ENCODE measurements around the gene SUMO3. TPM values are rescaled to one million over a fixed set of nuclear protein-coding genes. Genes with fewer than 3 reads are reported as not detected.
"Not testable (repeated sequence)": the region's sequence is repeated elsewhere in the genome, so short reads cannot be mapped to it uniquely, and the experiment has no call there.

The SUMO3 gene
- total RNA-seq, 1 donor from 2014 or later, result 73.9 TPM

GRCh38 chr21:44834231-44834950, 16.5 kb upstream of the SUMO3 start:
- no peak for ATAC-seq

GRCh38 chr21:44833663-44834062, 15.8 kb upstream of the SUMO3 start:
- DNase-seq (ENCODE audit: missing footprints), result no peak
- no peak for ATAC-seq
- intact Hi-C loops (cut with DNase I), result no loop called here

More at GRCh38 chr21:44834231-44834950, 16.5 kb upstream of the SUMO3 start:
- no peak for DNase-seq (ENCODE audit: missing footprints)
- intact Hi-C loops (cut with DNase I), result no loop called here

DNA sequence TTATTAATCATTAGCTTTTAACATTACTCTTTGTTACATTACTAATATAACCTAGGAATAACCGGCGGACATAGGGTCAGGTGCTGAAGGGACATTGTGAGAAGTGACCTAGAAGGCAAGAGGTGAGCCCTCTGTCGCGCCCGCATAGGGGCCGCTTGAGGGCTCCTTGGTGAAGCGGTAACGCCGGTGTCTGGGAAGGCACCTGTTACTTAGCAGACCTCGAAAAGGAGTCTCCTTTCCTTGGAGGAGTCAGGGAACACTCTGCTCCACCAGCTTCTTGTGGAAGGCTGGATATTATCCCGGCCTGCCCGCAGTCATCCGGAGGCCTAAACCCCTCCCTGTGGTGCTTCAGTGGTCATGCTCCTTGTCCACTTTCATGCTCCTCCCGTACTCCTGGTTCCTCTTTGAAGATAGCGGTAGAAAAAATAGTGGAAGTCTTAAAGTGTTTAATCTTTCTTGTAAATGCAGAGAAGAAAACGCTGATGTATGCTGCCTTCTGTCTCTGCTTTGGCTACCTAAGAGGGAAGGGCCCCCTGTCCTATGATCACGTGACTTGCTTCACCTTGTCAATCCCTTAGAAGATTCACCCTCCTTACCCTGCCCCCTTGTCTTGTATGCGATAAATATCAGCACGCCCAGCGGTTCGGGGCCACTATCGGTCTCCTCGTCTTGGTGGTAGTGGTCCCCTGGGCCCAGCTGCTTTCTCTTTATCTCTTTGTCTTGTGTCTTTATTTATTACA, 14.8 kb upstream of the SUMO3 start:
- intact Hi-C loops (cut with DNase I); DNase-seq (ENCODE audit: missing footprints); ATAC-seq: not testable (repeated sequence)

GRCh38 chr21:44831227-44831860, 13.5 kb upstream of the SUMO3 start:
- intact Hi-C loops (cut with DNase I), result no loop called here
- ATAC-seq, result no peak
- DNase-seq (ENCODE audit: missing footprints), result no peak

DNA sequence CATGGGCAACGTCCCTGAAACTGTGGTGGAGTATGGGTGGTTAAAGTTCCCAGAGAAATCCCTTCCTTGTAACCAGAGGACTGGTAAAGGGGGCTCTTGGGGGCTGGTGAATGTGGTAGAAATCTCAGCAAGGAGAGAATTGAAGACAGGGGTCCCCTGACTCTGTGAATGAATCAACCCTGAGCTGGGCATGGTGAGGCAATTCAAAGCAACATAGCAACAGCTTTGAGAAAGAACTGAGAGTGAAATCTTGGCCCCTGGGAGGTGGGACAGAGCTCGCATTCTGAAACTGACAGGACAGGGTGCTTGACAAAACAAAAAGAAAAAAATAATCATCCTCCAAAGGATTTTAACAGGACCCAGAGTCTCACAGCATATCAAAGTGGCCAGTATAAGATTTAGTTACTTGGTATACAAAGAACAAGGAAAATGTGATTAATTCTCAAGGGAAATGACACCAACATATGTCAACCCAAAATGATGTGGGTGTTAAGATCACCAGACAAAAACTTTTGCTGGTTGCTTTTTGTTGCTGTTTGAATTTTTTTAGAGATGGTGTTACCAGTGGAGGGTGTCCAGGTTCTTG, 11.7 kb upstream of the SUMO3 start:
- intact Hi-C loops (cut with DNase I), result no loop called here
- ATAC-seq (no peak), DNase-seq (ENCODE audit: missing footprints) (no peak)

- ATAC-seq (no peak), DNase-seq (ENCODE audit: missing footprints) (no peak)
- intact Hi-C loops (cut with DNase I), result no loop called here
These were observed 10.6 kb upstream of the SUMO3 start for GRCh38 chr21:44828362-44829056.

- no peak for DNase-seq (ENCODE audit: missing footprints)
- no peak for ATAC-seq
- intact Hi-C loops (cut with DNase I), result no loop called here
These were observed 5.4 kb upstream of the SUMO3 start for GRCh38 chr21:44823179-44823660.

DNA sequence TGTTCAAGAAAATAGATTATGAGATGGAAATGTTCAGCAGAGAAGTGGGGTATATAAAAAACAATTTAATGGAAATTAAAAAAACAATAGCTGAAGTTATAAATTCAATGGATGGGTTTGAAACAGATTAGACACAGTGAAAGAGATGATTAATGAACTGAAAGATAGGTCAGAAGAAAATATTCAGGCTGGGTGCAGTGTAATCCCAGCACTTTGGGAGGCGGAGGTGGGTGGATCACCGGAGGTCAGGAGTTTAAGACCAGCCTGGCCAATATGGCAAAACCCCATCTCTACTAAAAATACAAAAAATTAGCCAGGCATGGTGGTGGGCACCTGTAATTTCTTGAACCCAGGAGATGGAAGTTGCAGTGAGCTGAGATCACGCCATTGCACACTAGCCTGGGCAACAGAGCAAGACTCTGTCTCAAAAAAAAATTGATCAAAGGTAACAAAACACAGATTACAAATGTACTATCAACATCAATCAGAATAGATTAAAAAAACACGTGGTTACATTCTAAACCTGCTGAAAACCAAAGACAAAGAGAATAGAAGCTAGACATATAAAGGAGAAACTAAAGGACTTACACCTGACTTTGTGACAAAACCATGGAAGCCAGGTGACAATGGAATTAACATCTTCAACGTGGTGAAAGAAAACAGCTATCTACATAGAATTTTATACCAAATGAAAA, 4.8 kb upstream of the SUMO3 start:
- intact Hi-C loops (cut with DNase I), result no loop called here
- DNase-seq (ENCODE audit: missing footprints) (no peak), ATAC-seq (no peak)

- DNase-seq (ENCODE audit: missing footprints) (no peak), ATAC-seq (no peak)
- intact Hi-C loops (cut with DNase I), result no loop called here
These were observed 3.0 kb upstream of the SUMO3 start for GRCh38 chr21:44820851-44821250.

- ATAC-seq (no peak), DNase-seq (ENCODE audit: missing footprints) (no peak)
- intact Hi-C loops (cut with DNase I), result loop anchor here (5.0 to 10.0 kb wide), 2 partner anchors 118 to 315 kb away; no protein-coding TSS in a partner anchor
These were observed 1.7 kb upstream of the SUMO3 start for GRCh38 chr21:44819283-44820243.

GRCh38 chr21:44818640-44819011, 764 bp upstream of the SUMO3 start:
- ATAC-seq, result peak; percentile 3
- no peak for DNase-seq (ENCODE audit: missing footprints)
- intact Hi-C loops (cut with DNase I), result loop anchor here (5.0 to 10.0 kb wide), 2 partner anchors 119 to 316 kb away; no protein-coding TSS in a partner anchor

DNA sequence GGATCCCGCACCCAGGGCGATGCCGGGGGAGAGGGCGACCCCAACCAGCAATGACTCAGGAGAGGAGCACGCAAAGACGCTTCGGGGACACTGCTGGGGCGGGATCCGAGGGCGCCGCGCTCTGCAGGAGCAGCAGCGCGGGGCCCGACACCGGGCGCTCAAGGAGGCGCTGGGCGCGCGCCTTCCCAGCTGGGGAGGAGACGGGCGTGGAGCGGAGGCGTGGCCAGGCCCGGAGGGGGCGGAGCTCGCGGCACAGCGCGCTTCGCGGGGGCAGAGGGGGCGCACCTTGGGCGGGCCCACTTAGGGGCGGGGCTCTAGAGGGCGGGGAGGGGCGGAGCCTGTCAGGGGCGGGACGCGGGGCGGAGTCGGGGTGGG, 369 bp downstream of the SUMO3 start:
- DNase-seq (ENCODE audit: missing footprints) (peak; percentile 95), ATAC-seq (peak; percentile 96)
- intact Hi-C loops (cut with DNase I), result loop anchor here (1.0 to 10.0 kb wide), 3 partner anchors 57 to 317 kb away; no protein-coding TSS in a partner anchor

GRCh38 chr21:44816761-44817505, 929 bp downstream of the SUMO3 start:
- ATAC-seq (no peak), DNase-seq (ENCODE audit: missing footprints) (no peak)
- intact Hi-C loops (cut with DNase I), result loop anchor here (1.0 to 10.0 kb wide), 3 partner anchors 57 to 318 kb away; no protein-coding TSS in a partner anchor

DNA sequence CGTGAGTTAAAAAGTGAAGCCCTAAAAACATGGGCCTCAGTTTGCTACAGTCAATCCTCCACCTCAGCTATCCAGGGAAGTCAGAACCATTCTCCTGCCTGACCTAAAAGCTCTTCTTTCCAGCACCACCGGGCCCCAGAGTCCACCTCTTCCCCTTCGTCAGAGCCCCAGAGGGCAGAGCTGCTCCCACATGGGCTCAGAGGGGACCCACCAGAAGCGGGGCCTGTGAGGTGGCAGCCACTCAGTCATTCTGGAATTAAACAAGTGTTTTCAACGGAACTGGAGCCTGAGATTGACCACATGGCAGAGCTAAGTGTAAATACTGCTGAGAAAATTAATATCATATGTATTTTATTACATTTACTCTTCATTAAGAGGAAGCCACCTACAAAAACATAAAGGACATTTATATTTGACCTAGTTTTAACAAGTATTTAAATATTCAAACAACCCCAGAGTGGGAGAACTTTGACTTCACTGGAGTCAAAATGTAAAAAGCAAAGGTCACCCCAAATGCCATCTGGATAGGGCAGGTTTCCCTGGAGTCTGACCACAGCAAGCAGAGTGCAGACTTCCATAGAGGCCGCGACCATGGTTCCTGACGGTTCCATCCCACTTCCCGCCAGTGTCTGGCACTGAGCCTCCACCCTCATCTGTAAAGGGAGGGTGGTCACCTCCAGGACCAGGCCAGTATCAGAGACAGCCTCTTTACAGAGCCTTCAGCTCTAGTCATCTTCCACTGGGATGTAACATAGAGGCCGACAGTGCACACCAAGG, 1.8 kb downstream of the SUMO3 start:
- DNase-seq (ENCODE audit: missing footprints) (no peak), ATAC-seq (no peak)
- intact Hi-C loops (cut with DNase I), result loop anchor here (5.0 to 10.0 kb wide), 2 partner anchors 121 to 319 kb away; no protein-coding TSS in a partner anchor

GRCh38 chr21:44815225-44815624, 2.6 kb downstream of the SUMO3 start:
- intact Hi-C loops (cut with DNase I), result loop anchor here (5.0 to 10.0 kb wide), 2 partner anchors 122 to 320 kb away; no protein-coding TSS in a partner anchor
- no peak for ATAC-seq
- DNase-seq (ENCODE audit: missing footprints), result no peak
